GM23338 (cell line): ENCODE measurements around the gene MAN2C1.

Source experiments
- CTCF ChIP-seq, 2 experiments: fragments of 200-600 bp in 1 of 2; sonication (generic) in 1 of 2; conservative IDR thresholded peaks; 2 replicates each; pipeline versions ENCODE4 v1.5.1 to v1.6.1; 2016 to 2017; ENCODE audit warnings: antibody characterized with exemption in 2 of 2, low read depth in 2 of 2, mild to moderate bottlenecking in 2 of 2, moderate library complexity in 1 of 2
- EZH2 ChIP-seq: fragments of 200-600 bp; sonication (generic); IDR thresholded peaks from one replicate; pipeline ENCODE4 v1.8.0; 2017; ENCODE audit warnings: antibody characterized with exemption, mild to moderate bottlenecking, low read depth; ENCODE audit not compliant: unreplicated experiment

- TF ChIP-seq CTCF (conservative IDR thresholded peaks at IDR 0.05; ENCODE audit: low read depth in 2 of 2) (no peak), EZH2 (no peak)
These were observed 55.1 kb downstream of the MAN2C1 start for GRCh38 chr15:75313116-75313845.
